CMK (cell line): ENCODE data around the gene RRH.
"Not testable (repeated sequence)": the region's sequence is repeated elsewhere in the genome, so short reads cannot be mapped to it uniquely, and the experiment has no call there.

Experiments
- DNase-seq: peaks from one replicate; pipeline ENCODE4 v3.0.0-alpha.2; 2010; ENCODE audit warnings: low read depth

The RRH gene

DNA sequence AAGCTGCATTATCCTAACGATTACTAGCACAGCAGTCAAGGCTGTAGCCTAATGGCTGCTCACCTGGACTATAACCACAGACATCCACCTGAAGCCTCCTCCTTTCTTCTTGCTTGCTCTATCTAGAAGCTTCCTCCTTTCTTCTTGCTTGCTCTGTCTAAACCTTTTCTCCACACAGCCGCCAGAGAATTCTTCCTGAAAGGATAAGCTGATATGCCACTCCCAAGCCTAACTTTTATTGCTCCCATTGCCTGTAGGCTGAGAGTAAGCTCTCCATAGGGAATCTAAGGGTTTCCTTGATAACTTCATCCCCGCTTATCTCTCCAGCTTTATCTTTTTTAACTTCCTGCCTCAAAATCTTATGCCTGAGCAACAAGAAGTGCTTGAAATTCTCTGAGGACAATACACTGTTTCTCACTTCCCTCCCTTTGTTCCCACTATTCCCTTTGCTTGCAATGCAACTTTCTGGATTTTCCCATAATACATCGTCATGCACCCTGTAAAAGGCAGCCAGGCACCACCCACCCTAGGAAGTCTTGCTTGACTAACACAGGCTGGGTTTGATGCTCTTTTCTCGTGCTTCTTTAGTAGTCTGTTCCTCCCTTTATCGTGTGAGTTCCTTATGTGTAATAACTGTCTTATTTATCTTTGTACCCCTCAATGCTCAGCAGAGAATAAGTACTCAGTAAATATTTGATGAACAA, 18.8 kb downstream of the RRH start:
- no peak for DNase-seq

GRCh38 chr4:109847896-109848442, 20.2 kb downstream of the RRH start, which contains the start of gene LRIT3:
LRIT3 (plus strand) TSS chr4:109848107; CDS start chr4:109848202, 95 bp downstream.
- no peak for DNase-seq

GRCh38 chr4:109848501-109848900, 20.7 kb downstream of the RRH start:
- no peak for DNase-seq

DNA sequence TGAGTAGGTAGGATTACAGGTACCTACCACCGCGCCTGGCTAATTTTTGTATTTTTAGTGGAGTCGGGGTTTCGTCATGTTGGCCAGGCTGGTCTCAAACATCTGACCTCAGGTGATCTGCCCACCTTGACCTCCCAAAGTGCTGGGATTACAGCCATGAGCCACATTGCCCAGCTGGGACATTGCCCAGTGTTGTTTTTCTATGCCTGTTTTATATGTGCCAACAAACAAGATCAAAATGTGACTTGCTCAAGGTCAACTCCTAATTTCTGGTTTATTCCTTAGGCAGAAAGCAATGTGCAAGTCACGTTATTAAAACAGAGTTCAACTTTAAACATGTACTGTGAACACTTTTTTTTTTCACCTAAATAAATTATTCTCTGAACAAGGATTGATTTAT, 22.8 kb downstream of the RRH start:
- no peak for DNase-seq

- not testable (repeated sequence) for DNase-seq
Observed at GRCh38 chr4:109859426-109860300, 31.9 kb downstream of the RRH start.

DNA sequence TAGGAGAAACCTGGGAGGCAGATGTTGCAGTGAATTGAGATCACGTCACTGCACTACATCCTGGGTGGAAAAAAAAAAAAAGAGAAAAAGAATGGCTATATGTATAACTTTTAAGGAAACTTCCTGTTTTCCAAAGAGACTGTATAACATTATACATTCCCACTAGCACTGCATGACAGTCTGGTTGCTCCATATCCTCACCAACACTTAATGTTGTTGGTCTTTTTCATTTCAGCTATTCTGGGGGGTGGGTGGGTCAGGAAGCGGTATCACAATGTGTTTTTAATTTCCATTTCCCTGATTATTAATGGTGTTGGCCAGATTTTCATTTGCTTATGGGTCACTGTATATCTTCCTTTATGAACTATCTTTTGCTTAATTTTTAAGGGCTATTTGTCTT, 33.5 kb downstream of the RRH start:
- no peak for DNase-seq

DNA sequence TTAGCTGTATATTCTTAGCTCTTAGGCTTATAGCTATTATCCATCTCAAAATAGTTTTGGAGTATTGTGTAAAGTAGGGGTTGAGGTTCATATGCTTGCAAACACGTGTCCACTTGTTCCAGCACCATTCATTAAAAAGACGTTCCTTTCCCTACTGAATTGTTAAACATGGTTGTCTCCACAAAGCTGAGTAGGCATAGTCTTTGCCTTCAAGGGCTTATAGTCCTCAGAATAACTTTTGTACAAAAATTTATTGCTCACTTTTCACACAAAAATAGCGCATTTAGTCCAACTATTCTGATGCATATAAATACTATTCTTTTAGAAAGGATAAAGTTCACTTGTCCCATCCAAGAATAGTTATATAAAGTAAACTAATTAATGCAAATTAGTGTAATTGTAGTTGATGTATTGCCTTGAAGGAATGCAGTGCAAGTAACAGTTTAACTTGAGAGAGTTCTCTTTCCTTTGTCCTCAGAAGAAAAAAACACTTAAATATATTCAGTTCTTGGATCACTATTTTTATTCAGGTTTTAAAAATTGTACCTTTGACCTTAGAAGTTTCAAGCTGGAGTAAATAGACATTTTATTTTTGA, 34.2 kb downstream of the RRH start:
- DNase-seq, result no peak

DNA sequence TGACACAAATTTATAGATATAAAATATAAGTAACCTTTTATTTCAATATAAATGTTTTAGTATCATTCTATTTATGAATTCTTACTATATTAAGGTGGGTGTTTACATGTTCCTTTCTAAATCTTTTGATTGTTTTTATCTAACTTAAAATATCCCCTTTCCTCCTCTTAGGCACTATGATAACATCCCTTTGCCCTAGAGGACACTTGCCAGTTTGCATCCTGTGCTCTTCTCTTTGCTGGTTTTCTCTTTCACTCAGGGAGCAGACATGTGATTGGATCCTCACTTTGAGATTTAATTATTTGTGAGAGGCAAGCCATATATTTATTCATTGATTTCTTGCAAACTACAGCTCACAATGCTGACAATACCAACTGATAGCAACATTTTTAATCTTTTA, 36.4 kb downstream of the RRH start:
- DNase-seq, result no peak

DNA sequence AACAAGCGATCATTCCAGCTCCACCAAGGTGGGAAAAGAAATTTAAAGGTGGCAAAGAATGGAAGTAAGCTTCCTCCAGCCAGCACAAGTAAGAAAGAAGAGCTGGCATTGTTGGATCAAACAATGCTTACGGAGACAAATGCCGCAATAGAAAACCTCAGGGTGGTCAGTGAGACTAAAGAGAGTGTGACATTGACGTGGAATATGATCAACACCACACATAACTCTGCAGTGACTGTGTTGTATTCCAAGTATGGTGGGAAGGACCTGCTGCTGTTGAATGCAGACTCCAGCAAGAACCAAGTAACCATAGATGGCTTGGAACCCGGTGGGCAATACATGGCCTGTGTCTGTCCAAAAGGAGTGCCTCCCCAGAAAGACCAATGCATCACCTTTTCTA, 42.3 kb downstream of the RRH start:
- DNase-seq, result no peak

DNA sequence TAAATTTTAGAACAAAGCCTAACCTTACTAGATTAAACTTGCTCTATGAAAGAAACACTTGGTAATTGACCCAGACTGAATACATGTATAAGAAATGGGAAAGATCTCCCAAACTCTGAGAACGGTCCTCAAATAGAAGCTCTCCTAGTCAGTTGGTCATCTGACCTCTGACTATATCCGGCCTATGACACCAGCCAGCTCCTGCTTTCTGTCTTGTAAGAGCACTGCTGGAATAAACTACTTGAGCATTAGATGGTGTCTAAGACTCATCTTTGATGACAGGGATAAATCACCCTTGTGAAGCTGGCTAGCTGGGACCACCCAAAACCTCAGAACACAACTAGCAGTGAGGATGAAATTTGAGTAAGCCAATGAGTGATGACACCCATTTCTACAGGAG, 44.3 kb downstream of the RRH start:
- DNase-seq, result no peak

DNA sequence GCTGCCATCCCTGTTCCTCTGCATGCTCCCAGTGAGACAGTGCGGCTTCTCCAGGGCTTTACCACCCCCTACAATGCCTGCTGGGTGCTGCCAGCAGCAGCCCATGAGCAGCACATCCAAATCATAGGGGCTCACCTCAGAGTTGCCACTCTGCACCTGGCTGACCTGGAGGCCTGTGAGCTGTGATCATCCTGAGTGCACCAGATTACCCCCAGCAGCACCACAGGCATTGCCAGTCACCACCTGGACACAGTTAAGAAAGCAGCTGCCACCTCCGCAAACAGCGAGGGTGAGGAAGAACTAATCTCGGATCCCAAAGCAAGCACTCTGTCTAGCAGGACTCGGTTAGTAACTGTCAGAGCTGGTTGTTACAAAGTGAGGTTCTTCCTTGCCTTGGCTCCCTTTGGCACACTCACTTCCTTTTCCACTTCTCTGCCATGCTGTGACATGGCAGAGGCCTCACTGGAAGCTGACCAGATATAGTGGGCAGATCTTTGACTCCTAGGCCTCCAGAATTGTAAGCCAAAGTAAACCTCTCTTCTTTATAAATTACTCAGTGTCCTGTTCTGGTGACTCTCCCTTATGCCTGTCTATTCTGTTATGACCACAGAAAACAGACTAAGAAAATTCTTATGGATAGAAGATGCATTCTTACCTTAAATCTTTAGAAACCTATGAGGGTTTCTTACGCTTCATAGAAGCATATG, 45.3 kb downstream of the RRH start:
- DNase-seq, result no peak

- DNase-seq, result no peak
Observed at GRCh38 chr4:109873791-109874514, 46.2 kb downstream of the RRH start.

DNA sequence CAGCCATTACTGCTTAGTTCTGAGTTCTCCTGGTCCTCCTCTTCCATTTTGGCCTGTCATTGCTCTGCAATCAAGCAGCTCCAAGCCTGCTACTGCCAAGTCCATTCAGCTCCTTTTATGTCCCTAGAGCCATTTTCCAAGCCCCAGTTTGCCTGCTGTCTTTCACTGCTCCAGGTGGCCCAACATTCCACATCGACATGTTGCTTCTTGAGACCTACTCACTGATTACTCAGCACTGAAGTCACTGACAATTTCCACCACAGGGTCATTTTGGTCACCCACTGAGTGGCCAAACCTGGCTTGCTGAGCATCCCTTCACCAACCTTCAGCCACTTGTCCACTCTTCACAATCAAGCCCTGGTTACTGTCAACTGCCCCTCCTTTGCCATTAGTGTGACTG, 47.3 kb downstream of the RRH start:
- no peak for DNase-seq

DNA sequence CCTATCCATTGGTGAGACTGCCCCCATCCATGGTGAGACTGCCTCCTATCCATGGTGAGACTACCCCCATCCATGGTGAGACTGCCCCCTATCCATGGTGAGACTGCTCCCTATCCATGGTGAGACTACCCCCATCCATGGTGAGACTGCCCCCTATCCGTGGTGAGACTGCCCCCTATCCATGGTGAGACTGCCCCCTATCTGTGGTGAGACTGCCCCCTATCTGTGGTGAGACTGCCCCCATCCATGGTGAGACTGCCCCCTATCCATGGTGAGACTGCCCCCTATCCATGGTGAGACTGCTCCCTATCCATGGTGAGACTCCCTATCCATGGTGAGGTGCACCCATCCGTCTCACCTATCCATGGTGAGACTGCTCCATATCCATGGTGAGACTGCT, 47.8 kb downstream of the RRH start:
- not testable (repeated sequence) for DNase-seq

DNA sequence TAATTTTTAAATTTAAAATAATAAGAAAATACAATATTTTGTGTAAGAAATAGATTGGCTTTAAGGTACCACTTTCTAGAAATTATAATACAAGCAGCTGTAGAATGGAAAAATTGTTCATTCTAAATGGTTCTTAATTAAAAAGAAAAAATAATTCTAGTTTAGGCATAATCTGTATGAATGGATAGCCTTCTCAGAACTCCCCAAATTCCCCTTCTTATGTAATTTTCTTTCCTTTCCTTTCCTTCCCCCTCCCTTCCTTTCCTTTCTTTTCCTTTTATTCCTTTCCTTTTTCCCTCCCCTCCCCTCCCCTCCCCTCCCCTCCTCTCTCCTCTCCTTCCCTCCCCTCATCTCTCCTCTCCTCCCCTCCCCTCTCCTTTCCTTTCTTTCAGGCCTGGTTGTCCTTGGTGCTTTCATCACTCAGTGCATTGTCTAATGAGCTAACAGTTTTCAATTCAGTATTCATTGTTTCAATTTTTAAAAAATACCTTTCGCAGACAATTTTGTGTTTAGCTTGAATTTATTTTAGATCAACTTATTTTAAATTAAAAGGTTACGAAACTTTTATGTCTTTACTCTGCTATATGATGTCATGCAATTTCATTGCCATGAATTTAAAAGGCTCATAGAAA, 49.0 kb downstream of the RRH start:
- no peak for DNase-seq

DNA sequence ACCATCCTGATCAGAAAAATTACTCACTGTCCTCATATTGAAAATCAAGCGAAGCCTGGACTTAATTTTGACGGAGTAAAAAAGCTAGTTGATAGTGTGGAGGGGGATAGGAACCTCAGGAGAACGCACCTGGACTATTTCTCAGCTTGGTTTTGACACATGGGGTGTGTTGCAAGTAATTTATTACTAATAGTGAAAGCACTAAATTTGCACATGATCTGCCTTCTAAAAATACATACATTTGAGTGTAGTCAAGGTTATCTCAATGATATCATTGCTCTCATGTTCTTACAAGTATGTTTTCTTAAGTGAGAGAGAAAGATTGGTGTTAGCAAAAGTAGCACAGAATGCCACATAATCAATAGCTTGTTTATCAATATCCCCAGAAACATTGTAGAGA, 49.6 kb downstream of the RRH start:
- no peak for DNase-seq

- no peak for DNase-seq
Observed at GRCh38 chr4:109878355-109878754, 50.6 kb downstream of the RRH start.

GRCh38 chr4:109879081-109879480, 51.3 kb downstream of the RRH start:
- DNase-seq, result no peak

GRCh38 chr4:109879636-109880314, 52.0 kb downstream of the RRH start:
- no peak for DNase-seq

- DNase-seq, result no peak
Observed at GRCh38 chr4:109886303-109886702, 58.5 kb downstream of the RRH start.
